ENCODE data around the gene NDUFB6.
A peak's percentile ranks its signal among the peaks of the same experiment; 100 is the strongest.
"Not testable (repeated sequence)": the region's sequence is repeated elsewhere in the genome, so short reads cannot be mapped to it uniquely, and the experiment has no call there.

Gene NDUFB6

GRCh38 chr9:32572900-32573523 lies at the start of gene NDUFB6:
Gene NDUFB6 (minus strand): TSS chr9:32573159. CDS start chr9:32573060, 99 bp downstream.
- ATAC-seq (peak; percentile 84), DNase-seq (peak; percentile 97)
- peak within 1 kb of the TSS; percentile 97 for H3K27ac Mint-ChIP-seq
- H3K4me3 Mint-ChIP-seq = peak within 1 kb of the TSS; percentile 99
- peaks cover 13% of the 10 kb centered on the region for H3K36me3 Mint-ChIP-seq (ENCODE audit: low read depth)
- H3K4me1 Mint-ChIP-seq = peaks cover 30% of the 10 kb centered on the region
- no peaks in the 10 kb centered on the region for H3K9me3 Mint-ChIP-seq
- no peaks in the 10 kb centered on the region for H3K27me3 Mint-ChIP-seq

- Mint-ChIP-seq H3K4me1 (no peaks in the 10 kb centered on the region), H3K27me3 (peaks cover 19% of the 10 kb centered on the region), H3K9me3 (no peaks in the 10 kb centered on the region), H3K4me3 (no peak overlapping the region), H3K27ac (no peak overlapping the region), H3K36me3 (ENCODE audit: low read depth) (no peaks in the 10 kb centered on the region)
- ATAC-seq = no peak
- no peak for DNase-seq
These were observed 45.3 kb upstream of the NDUFB6 start for GRCh38 chr9:32618261-32618660.

- no peak overlapping the region for H3K27ac Mint-ChIP-seq
- peaks cover 9% of the 10 kb centered on the region for H3K9me3 Mint-ChIP-seq
- ATAC-seq (no peak), DNase-seq (no peak)
- H3K27me3 Mint-ChIP-seq = peaks cover 11% of the 10 kb centered on the region
- H3K36me3 Mint-ChIP-seq (ENCODE audit: low read depth) = no peaks in the 10 kb centered on the region
- H3K4me1 Mint-ChIP-seq = peaks cover 2% of the 10 kb centered on the region
- no peak overlapping the region for H3K4me3 Mint-ChIP-seq
These were observed 33.9 kb upstream of the NDUFB6 start for GRCh38 chr9:32606811-32607210.

GRCh38 chr9:32603914-32604852 lies 31.2 kb upstream of the NDUFB6 start:
- peaks cover 12% of the 10 kb centered on the region for H3K27me3 Mint-ChIP-seq
- no peak for ATAC-seq
- H3K27ac Mint-ChIP-seq = no peak overlapping the region

GRCh38 chr9:32599021-32599420 lies 26.1 kb upstream of the NDUFB6 start:
- H3K36me3 Mint-ChIP-seq (ENCODE audit: low read depth); H3K9me3 Mint-ChIP-seq; H3K27ac Mint-ChIP-seq; H3K4me1 Mint-ChIP-seq; DNase-seq; H3K4me3 Mint-ChIP-seq; ATAC-seq: not testable (repeated sequence)
- peaks cover 11% of the 10 kb centered on the region for H3K27me3 Mint-ChIP-seq

More at GRCh38 chr9:32603914-32604852, 31.2 kb upstream of the NDUFB6 start:
- no peak for DNase-seq
- Mint-ChIP-seq H3K4me1 (peaks cover 2% of the 10 kb centered on the region), H3K4me3 (no peak overlapping the region), H3K36me3 (ENCODE audit: low read depth) (no peaks in the 10 kb centered on the region), H3K9me3 (peaks cover 9% of the 10 kb centered on the region)

- Mint-ChIP-seq H3K9me3 (peaks cover 4% of the 10 kb centered on the region), H3K27ac (no peak overlapping the region), H3K4me1 (peaks cover 2% of the 10 kb centered on the region), H3K27me3 (peaks cover 11% of the 10 kb centered on the region), H3K4me3 (no peak overlapping the region), H3K36me3 (ENCODE audit: low read depth) (no peaks in the 10 kb centered on the region)
- ATAC-seq (no peak), DNase-seq (no peak)
These were observed 24.0 kb upstream of the NDUFB6 start for GRCh38 chr9:32596936-32597335.

- ATAC-seq = no peak
- Mint-ChIP-seq H3K9me3 (peaks cover 4% of the 10 kb centered on the region), H3K36me3 (ENCODE audit: low read depth) (no peaks in the 10 kb centered on the region), H3K4me3 (no peak overlapping the region), H3K4me1 (peaks cover 2% of the 10 kb centered on the region), H3K27ac (no peak overlapping the region), H3K27me3 (peaks cover 10% of the 10 kb centered on the region)
- DNase-seq = no peak
These were observed 23.3 kb upstream of the NDUFB6 start for GRCh38 chr9:32596096-32596865.

GRCh38 chr9:32590898-32591297 lies 17.9 kb upstream of the NDUFB6 start:
- H3K27ac Mint-ChIP-seq = no peak overlapping the region
- no peaks in the 10 kb centered on the region for H3K36me3 Mint-ChIP-seq (ENCODE audit: low read depth)
- peaks cover 8% of the 10 kb centered on the region for H3K4me1 Mint-ChIP-seq
- DNase-seq (no peak), ATAC-seq (no peak)
- H3K27me3 Mint-ChIP-seq = peaks cover 17% of the 10 kb centered on the region
- no peaks in the 10 kb centered on the region for H3K9me3 Mint-ChIP-seq
- H3K4me3 Mint-ChIP-seq = no peak overlapping the region

- DNase-seq = no peak
These were observed 17.5 kb upstream of the NDUFB6 start for GRCh38 chr9:32590476-32590875.

GRCh38 chr9:32589083-32589723 lies 16.2 kb upstream of the NDUFB6 start:
- peaks cover 7% of the 10 kb centered on the region for H3K4me1 Mint-ChIP-seq
- H3K36me3 Mint-ChIP-seq (ENCODE audit: low read depth) = no peaks in the 10 kb centered on the region
- no peak overlapping the region for H3K27ac Mint-ChIP-seq
- ATAC-seq (peak; percentile 72), DNase-seq (no peak)
- peaks cover 19% of the 10 kb centered on the region for H3K27me3 Mint-ChIP-seq
- H3K4me3 Mint-ChIP-seq = no peak overlapping the region
- H3K9me3 Mint-ChIP-seq = no peaks in the 10 kb centered on the region

More at GRCh38 chr9:32590476-32590875, 17.5 kb upstream of the NDUFB6 start:
- Mint-ChIP-seq H3K27ac (no peak overlapping the region), H3K4me3 (no peak overlapping the region), H3K27me3 (peaks cover 17% of the 10 kb centered on the region), H3K4me1 (peaks cover 7% of the 10 kb centered on the region), H3K36me3 (ENCODE audit: low read depth) (no peaks in the 10 kb centered on the region), H3K9me3 (no peaks in the 10 kb centered on the region)
- ATAC-seq = no peak

GRCh38 chr9:32587901-32588300 lies 14.9 kb upstream of the NDUFB6 start:
- ATAC-seq = peak; percentile 95
- no peak for DNase-seq
- H3K9me3 Mint-ChIP-seq = no peaks in the 10 kb centered on the region
- H3K27me3 Mint-ChIP-seq = peaks cover 19% of the 10 kb centered on the region
- H3K4me3 Mint-ChIP-seq = no peak overlapping the region
- no peaks in the 10 kb centered on the region for H3K36me3 Mint-ChIP-seq (ENCODE audit: low read depth)
- no peak overlapping the region for H3K27ac Mint-ChIP-seq
- peaks cover 7% of the 10 kb centered on the region for H3K4me1 Mint-ChIP-seq

GRCh38 chr9:32584784-32585183 lies 11.8 kb upstream of the NDUFB6 start:
- Mint-ChIP-seq H3K4me3 (no peak overlapping the region), H3K4me1 (peaks cover 9% of the 10 kb centered on the region), H3K9me3 (no peaks in the 10 kb centered on the region), H3K27ac (no peak overlapping the region), H3K36me3 (ENCODE audit: low read depth) (no peaks in the 10 kb centered on the region), H3K27me3 (peaks cover 16% of the 10 kb centered on the region)
- DNase-seq (no peak), ATAC-seq (no peak)

GRCh38 chr9:32581512-32582143 lies 8.7 kb upstream of the NDUFB6 start:
- H3K27ac Mint-ChIP-seq = no peak overlapping the region
- ATAC-seq (no peak), DNase-seq (peak; percentile 12)
- no peak overlapping the region for H3K4me3 Mint-ChIP-seq
- H3K36me3 Mint-ChIP-seq (ENCODE audit: low read depth) = no peaks in the 10 kb centered on the region
- peaks cover 14% of the 10 kb centered on the region for H3K27me3 Mint-ChIP-seq
- no peaks in the 10 kb centered on the region for H3K9me3 Mint-ChIP-seq
- peaks cover 2% of the 10 kb centered on the region for H3K4me1 Mint-ChIP-seq
